MM.1S (cell line): ENCODE measurements around the gene TTC13.

Experiments
- DNase-seq: peaks from one replicate; pipeline ENCODE4 v3.0.0-alpha.2; 2015
- H2AFZ ChIP-seq: fragments of 300-600 bp; sonication (generic); 2 replicates; pipeline ENCODE4 v1.6.0; 2016; ENCODE audit warnings: antibody characterized with exemption, low read length
- H3F3A ChIP-seq: fragments of 300-600 bp; sonication (generic); 2 replicates; pipeline ENCODE4 v1.6.1; 2016; ENCODE audit warnings: mild to moderate bottlenecking, antibody characterized with exemption, low read length, moderate library complexity, mixed read lengths; ENCODE audit not compliant: insufficient read depth
- H3K27ac ChIP-seq: fragments of 300-600 bp; sonication (generic); 2 replicates; pipeline ENCODE4 v1.5.1; 2016; ENCODE audit warnings: mild to moderate bottlenecking, low read length
- H3K27me3 ChIP-seq: fragments of 300-600 bp; sonication (generic); replicated peaks from 2 replicates; pipeline ENCODE4 v1.6.0; 2016; ENCODE audit warnings: low read length; ENCODE audit not compliant: insufficient read depth
- H3K36me3 ChIP-seq: fragments of 300-600 bp; sonication (generic); replicated peaks from 2 replicates; pipeline ENCODE4 v1.6.1; 2016; ENCODE audit warnings: mild to moderate bottlenecking, low read length, mixed read lengths; ENCODE audit not compliant: insufficient read depth
- H3K4me1 ChIP-seq: fragments of 300-600 bp; sonication (generic); 2 replicates; pipeline ENCODE4 v1.6.1; 2016; ENCODE audit warnings: low read length, mixed read lengths
- H3K4me2 ChIP-seq: fragments of 300-600 bp; sonication (generic); 2 replicates; pipeline ENCODE4 v1.6.0; 2016; ENCODE audit warnings: low read depth, low read length
- H3K4me3 ChIP-seq: fragments of 300-600 bp; sonication (generic); 2 replicates; pipeline ENCODE4 v1.5.1; 2016; ENCODE audit warnings: low read length, mixed read lengths
- H3K79me2 ChIP-seq: fragments of 300-600 bp; sonication (generic); 2 replicates; pipeline ENCODE4 v1.6.1; 2016; ENCODE audit warnings: mixed run types, low read length, mixed read lengths
- H3K9ac ChIP-seq: fragments of 300-600 bp; sonication (generic); 2 replicates; pipeline ENCODE4 v1.6.1; 2016; ENCODE audit warnings: low read length, mixed read lengths
- H3K9me2 ChIP-seq: fragments of 300-600 bp; sonication (generic); replicated peaks from 2 replicates; pipeline ENCODE4 v1.6.1; 2016; ENCODE audit warnings: mild to moderate bottlenecking, low read length, mixed read lengths; ENCODE audit not compliant: insufficient read depth
- H3K9me3 ChIP-seq: fragments of 300-600 bp; sonication (generic); replicated peaks from 2 replicates; pipeline ENCODE4 v1.6.1; 2016; ENCODE audit warnings: mild to moderate bottlenecking, low read length, mixed read lengths; ENCODE audit not compliant: insufficient read depth
- H4K20me1 ChIP-seq: fragments of 300-600 bp; sonication (generic); 2 replicates; pipeline ENCODE4 v1.6.1; 2016; ENCODE audit warnings: mild to moderate bottlenecking, low read length, moderate library complexity, mixed read lengths; ENCODE audit not compliant: insufficient read depth
- EZH2 ChIP-seq: fragments of 300-600 bp; sonication (generic); optimal IDR thresholded peaks from 2 replicates; pipeline ENCODE3; 2017; ENCODE audit warnings: low read depth, mild to moderate bottlenecking, antibody characterized with exemption, low read length, mixed read lengths
- EZH2phosphoT487 ChIP-seq: fragments of 300-600 bp; sonication (generic); IDR thresholded peaks from 2 replicates; pipeline ENCODE4 v1.6.1; 2018; ENCODE audit warnings: antibody characterized with exemption, low read length
- TF ChIP-seq, protein P1 (sequence below): fragments of 300-600 bp; sonication (generic); IDR thresholded peaks from 2 replicates; pipeline ENCODE4 v1.5.1; 2016; ENCODE audit warnings: antibody characterized with exemption, low read length, mixed read lengths

TTC13 gene

DNA sequence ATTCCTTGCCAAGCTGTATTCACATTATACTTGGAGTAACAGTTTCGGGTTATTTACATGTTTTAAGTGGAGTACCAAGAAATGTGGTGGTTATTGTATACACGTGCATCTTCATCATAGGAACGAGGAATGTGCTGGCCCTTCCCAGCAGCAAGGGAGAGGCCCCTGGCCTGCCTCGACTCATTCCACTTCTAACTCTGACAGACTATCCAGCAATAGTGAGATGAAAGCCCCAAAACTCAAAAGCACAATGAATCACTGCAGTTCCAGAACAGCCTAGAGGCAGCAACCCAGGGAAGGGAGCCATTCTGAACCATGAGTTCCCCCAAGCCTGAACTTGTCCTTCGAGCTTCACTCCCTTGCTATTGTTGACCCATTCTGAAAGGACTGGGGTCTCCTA lies 38.3 kb upstream of the TTC13 start:
- Histone ChIP-seq H3K4me1 (no peaks in the 10 kb centered on the region), H3K4me3 (no peak overlapping the region), H4K20me1 (no peaks in the 10 kb centered on the region), H3K27ac (no peak overlapping the region), H3K79me2 (no peaks in the 10 kb centered on the region), H3K4me2 (no peak overlapping the region), H3F3A (no peaks in the 10 kb centered on the region), H2AFZ (no peak overlapping the region), H3K36me3 (no peaks in the 10 kb centered on the region), H3K27me3 (no peaks in the 10 kb centered on the region), H3K9me3 (no peaks in the 10 kb centered on the region), H3K9me2 (no peaks in the 10 kb centered on the region), H3K9ac (no peak overlapping the region)
- TF ChIP-seq EZH2 (no peak), EZH2phosphoT487 (no peak)
- TF ChIP-seq, protein P1, sequence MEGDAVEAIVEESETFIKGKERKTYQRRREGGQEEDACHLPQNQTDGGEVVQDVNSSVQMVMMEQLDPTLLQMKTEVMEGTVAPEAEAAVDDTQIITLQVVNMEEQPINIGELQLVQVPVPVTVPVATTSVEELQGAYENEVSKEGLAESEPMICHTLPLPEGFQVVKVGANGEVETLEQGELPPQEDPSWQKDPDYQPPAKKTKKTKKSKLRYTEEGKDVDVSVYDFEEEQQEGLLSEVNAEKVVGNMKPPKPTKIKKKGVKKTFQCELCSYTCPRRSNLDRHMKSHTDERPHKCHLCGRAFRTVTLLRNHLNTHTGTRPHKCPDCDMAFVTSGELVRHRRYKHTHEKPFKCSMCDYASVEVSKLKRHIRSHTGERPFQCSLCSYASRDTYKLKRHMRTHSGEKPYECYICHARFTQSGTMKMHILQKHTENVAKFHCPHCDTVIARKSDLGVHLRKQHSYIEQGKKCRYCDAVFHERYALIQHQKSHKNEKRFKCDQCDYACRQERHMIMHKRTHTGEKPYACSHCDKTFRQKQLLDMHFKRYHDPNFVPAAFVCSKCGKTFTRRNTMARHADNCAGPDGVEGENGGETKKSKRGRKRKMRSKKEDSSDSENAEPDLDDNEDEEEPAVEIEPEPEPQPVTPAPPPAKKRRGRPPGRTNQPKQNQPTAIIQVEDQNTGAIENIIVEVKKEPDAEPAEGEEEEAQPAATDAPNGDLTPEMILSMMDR = no peak
- no peak for DNase-seq

DNA sequence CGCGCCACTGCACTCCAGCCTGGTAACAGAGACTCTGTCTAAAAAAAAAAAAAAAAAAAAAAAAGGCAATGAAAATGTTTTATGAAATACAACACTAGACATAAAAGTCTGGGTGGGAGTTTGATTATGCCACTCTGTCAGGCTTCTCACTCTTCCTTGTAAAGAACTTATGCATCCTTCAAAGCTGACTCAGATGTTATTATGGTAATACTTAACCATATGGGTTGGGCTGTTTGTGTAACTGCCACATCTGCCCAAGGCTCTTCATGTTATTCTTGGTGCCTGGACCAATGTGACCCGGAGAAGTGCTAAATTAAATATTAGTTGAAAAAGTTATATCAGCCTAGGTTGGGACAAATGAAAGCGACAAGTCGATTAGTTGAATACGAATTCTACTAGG lies 37.6 kb upstream of the TTC13 start:
- Histone ChIP-seq H3K27me3 (no peaks in the 10 kb centered on the region), H3K4me2 (no peak overlapping the region), H3K79me2 (no peaks in the 10 kb centered on the region), H3K9ac (no peak overlapping the region), H4K20me1 (no peaks in the 10 kb centered on the region), H3K4me3 (no peak overlapping the region), H3K27ac (no peak overlapping the region), H2AFZ (no peak overlapping the region), H3K4me1 (no peaks in the 10 kb centered on the region), H3K9me3 (no peaks in the 10 kb centered on the region), H3F3A (no peaks in the 10 kb centered on the region), H3K36me3 (no peaks in the 10 kb centered on the region), H3K9me2 (no peaks in the 10 kb centered on the region)
- TF ChIP-seq EZH2phosphoT487 (no peak), EZH2 (no peak)
- TF ChIP-seq, protein P1 = no peak
- no peak for DNase-seq

DNA sequence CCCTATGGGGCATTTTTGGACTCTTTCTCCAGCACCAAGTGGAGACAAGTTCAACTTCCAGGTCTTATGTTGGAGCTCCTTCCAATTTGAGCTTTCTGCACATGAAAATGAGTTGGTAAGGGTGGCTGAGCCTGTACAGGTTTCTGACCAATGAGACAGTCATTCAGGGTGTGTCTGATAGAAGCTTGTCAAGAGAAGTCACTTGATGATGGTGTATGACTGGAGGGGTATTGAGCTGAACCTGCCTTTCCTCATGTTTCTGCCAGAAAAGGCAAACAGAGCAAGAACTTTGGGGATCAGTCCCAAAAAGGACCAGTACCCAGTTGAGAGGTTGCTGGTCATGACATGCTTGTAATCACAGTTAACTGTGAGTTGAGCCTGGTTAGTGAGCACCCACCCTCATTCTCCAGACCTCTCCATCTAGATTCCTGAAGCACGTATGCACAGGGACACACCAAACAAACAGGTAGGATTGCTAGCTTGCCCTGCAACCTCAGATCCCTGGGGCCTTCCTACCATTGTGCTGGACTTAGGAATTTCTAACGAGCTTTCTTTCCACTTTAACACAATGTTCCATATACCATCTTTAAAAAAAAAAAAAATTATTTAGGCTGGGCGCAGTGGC lies 34.8 kb upstream of the TTC13 start:
- Histone ChIP-seq H2AFZ (no peak overlapping the region), H3K27ac (no peak overlapping the region), H3K36me3 (no peaks in the 10 kb centered on the region), H4K20me1 (no peaks in the 10 kb centered on the region), H3K9me3 (no peaks in the 10 kb centered on the region), H3K9me2 (no peaks in the 10 kb centered on the region), H3F3A (no peaks in the 10 kb centered on the region), H3K9ac (no peak overlapping the region), H3K27me3 (no peaks in the 10 kb centered on the region), H3K4me3 (no peak overlapping the region), H3K4me2 (no peak overlapping the region), H3K4me1 (no peaks in the 10 kb centered on the region), H3K79me2 (no peaks in the 10 kb centered on the region)
- no peak for DNase-seq
- TF ChIP-seq, protein P1 = no peak
- TF ChIP-seq EZH2phosphoT487 = no peak
- TF ChIP-seq EZH2 = no peak
